HepG2 (cell line): ENCODE measurements around the gene SPTSSA. TPM values are rescaled to one million over a fixed set of nuclear protein-coding genes. Genes with fewer than 3 reads are reported as not detected.

ENCODE experiments used
- HDAC1 ChIP-seq: sonication (generic); formaldehyde crosslinking; IDR thresholded peaks from 2 replicates; pipeline ENCODE4 v1.5.1; 2020; ENCODE audit warnings: mild to moderate bottlenecking, missing genetic modification reagents
- HNRNPK ChIP-seq: fragments of 200-400 bp; formaldehyde crosslinking; IDR thresholded peaks from 2 replicates; pipeline ENCODE4 v1.6.1; 2018; ENCODE audit warnings: low read length, low read depth, moderate library complexity, mild to moderate bottlenecking; ENCODE audit not compliant: poor library complexity, severe bottlenecking
- NFE2L1 ChIP-seq: sonication (generic); formaldehyde crosslinking; IDR thresholded peaks from 2 replicates; pipeline ENCODE4 v1.4.0; 2020; ENCODE audit warnings: missing genetic modification reagents, mild to moderate bottlenecking, borderline replicate concordance
- NPAS2 ChIP-seq: sonication (generic); formaldehyde crosslinking; IDR thresholded peaks from 2 replicates; pipeline ENCODE4 v1.8.0; 2022; ENCODE audit warnings: mild to moderate bottlenecking, missing genetic modification reagents, borderline replicate concordance
- SAFB2 ChIP-seq: sonication (generic); formaldehyde crosslinking; IDR thresholded peaks from 2 replicates; pipeline ENCODE4 v1.5.1; 2020; ENCODE audit warnings: missing genetic modification reagents, low read depth, mild to moderate bottlenecking, borderline replicate concordance
- YEATS2 ChIP-seq: sonication (generic); formaldehyde crosslinking; IDR thresholded peaks from 2 replicates; pipeline ENCODE4 v1.4.0; 2020; ENCODE audit warnings: missing genetic modification reagents, borderline replicate concordance
- ZFP36L2 ChIP-seq: sonication (generic); formaldehyde crosslinking; IDR thresholded peaks from 2 replicates; pipeline ENCODE4 v1.4.0; 2020; ENCODE audit warnings: missing genetic modification reagents
- ZMYM2 ChIP-seq: sonication (generic); formaldehyde crosslinking; IDR thresholded peaks from 2 replicates; pipeline ENCODE4 v1.8.0; 2022; ENCODE audit warnings: mild to moderate bottlenecking, missing genetic modification reagents
- ZNF230 ChIP-seq: sonication (generic); formaldehyde crosslinking; IDR thresholded peaks from 2 replicates; pipeline ENCODE4 v1.4.0; 2020; ENCODE audit warnings: mild to moderate bottlenecking, missing genetic modification reagents
- ZNF30 ChIP-seq: sonication (generic); formaldehyde crosslinking; IDR thresholded peaks from 2 replicates; pipeline ENCODE4 v1.5.0; 2020; ENCODE audit warnings: mild to moderate bottlenecking, missing genetic modification reagents
- ZNF75D ChIP-seq: sonication (generic); formaldehyde crosslinking; IDR thresholded peaks from 2 replicates; pipeline ENCODE4 v1.8.1; 2023; ENCODE audit warnings: missing genetic modification reagents, mild to moderate bottlenecking, borderline replicate concordance
- ZNF776 ChIP-seq: sonication (generic); formaldehyde crosslinking; IDR thresholded peaks from 2 replicates; pipeline ENCODE4 v1.4.0; 2020; ENCODE audit warnings: mild to moderate bottlenecking, missing genetic modification reagents
- polyA plus RNA-seq, 8 experiments: library from polyadenylated mRNA; depleted of rRNA in 3 of 8; stranded (reverse) in 7 of 8; unstranded in 1 of 8; fragments of >200 nt; fragmentation: Illumina TruSeq in 4 of 8; extraction: Trizol in 4 of 8; gene quantifications; 2 replicates each; pipeline versions ENCODE4 v1.2.1 to v1.2.3, GENCODE V29; 2011 to 2016; ENCODE audit warnings: low read depth in 4 of 8, missing spikeins in 1 of 8, mixed read lengths in 1 of 8; ENCODE audit not compliant: insufficient read depth in 1 of 8
- total RNA-seq, 5 experiments: library from RNA; depleted of rRNA; stranded (reverse); fragments of >200 nt; fragmentation: Illumina TruSeq; extraction: Trizol; gene quantifications; 2 replicates each; pipeline ENCODE4 v1.2.3, GENCODE V29; 2016; ENCODE audit warnings: low read depth in 1 of 5
- TF ChIP-seq, protein P1 (sequence below): sonication (generic); formaldehyde crosslinking; IDR thresholded peaks from 2 replicates; pipeline ENCODE4 v1.5.1; 2020; ENCODE audit warnings: missing genetic modification reagents, mild to moderate bottlenecking, borderline replicate concordance
- TF ChIP-seq, protein P2 (sequence below): IDR thresholded peaks from 2 replicates; pipeline ENCODE4 v1.6.1; 2018; ENCODE audit warnings: missing genetic modification reagents
- TF ChIP-seq, protein P3 (sequence below): sonication (generic); formaldehyde crosslinking; IDR thresholded peaks from 2 replicates; pipeline ENCODE4 v1.5.0; 2020; ENCODE audit warnings: mild to moderate bottlenecking, low read depth, missing genetic modification reagents, borderline replicate concordance
- TF ChIP-seq, protein P4 (sequence below): sonication (generic); formaldehyde crosslinking; conservative IDR thresholded peaks from 2 replicates; pipeline ENCODE4 v1.8.0; 2022; ENCODE audit warnings: mild to moderate bottlenecking, moderate library complexity, missing genetic modification reagents
- TF ChIP-seq, protein P5 (sequence below): sonication (generic); formaldehyde crosslinking; IDR thresholded peaks from 2 replicates; pipeline ENCODE4 v1.8.0; 2023; ENCODE audit warnings: mild to moderate bottlenecking, missing genetic modification reagents
- TF ChIP-seq, protein P6 (sequence below): sonication (generic); formaldehyde crosslinking; IDR thresholded peaks from 2 replicates; pipeline ENCODE4 v1.9.0; 2022; ENCODE audit warnings: missing genetic modification reagents, mild to moderate bottlenecking, borderline replicate concordance
- TF ChIP-seq, protein P7 (sequence below): sonication (generic); formaldehyde crosslinking; IDR thresholded peaks from 2 replicates; pipeline ENCODE4 v1.4.0; 2020; ENCODE audit warnings: missing genetic modification reagents, low read depth, mild to moderate bottlenecking, borderline replicate concordance

The SPTSSA gene
- total and polyA plus RNA-seq, 2 of the 13 experiments (the other 11 are each of a cell fraction or from before 2014, with no cell fraction given), result 19.1 to 86.1 TPM

DNA sequence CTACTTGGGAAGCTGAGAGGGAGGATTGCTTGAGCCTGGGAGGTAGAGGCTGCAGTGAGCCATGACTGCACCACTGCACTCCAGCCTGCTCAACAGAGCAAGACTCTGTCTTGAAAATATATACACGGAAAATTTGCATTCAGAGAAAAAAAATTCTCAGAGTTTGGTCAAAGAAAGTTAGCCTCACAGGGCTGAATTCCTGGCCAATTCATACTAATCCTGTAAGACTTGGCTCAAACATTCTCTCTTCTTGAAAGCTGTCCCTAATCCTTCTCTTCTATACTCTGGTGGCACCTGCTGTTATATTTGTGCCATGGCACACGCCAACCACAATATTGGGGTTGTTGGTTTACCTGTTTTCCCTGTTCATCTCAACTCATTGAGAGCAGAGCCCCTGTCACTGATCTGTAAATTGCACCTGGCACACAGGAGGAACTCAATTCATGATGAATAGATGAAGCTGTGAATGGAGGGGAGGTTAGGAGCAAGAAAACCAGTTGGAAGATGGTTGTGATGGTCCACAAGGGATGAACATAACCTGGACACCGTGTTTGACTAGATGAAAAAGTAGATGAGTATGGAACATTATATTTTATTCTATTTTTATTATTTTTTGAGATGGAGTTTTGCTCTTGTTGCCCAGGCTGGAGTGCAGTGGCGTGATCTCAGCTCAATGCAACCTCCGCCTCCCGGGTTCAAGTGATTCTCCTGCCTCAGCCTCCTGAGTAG lies 36.8 kb upstream of the SPTSSA start (continued):
- TF ChIP-seq, protein P1, sequence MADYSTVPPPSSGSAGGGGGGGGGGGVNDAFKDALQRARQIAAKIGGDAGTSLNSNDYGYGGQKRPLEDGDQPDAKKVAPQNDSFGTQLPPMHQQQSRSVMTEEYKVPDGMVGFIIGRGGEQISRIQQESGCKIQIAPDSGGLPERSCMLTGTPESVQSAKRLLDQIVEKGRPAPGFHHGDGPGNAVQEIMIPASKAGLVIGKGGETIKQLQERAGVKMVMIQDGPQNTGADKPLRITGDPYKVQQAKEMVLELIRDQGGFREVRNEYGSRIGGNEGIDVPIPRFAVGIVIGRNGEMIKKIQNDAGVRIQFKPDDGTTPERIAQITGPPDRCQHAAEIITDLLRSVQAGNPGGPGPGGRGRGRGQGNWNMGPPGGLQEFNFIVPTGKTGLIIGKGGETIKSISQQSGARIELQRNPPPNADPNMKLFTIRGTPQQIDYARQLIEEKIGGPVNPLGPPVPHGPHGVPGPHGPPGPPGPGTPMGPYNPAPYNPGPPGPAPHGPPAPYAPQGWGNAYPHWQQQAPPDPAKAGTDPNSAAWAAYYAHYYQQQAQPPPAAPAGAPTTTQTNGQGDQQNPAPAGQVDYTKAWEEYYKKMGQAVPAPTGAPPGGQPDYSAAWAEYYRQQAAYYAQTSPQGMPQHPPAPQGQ, result no peak
- TF ChIP-seq ZNF230 (CRISPR knock-in tag) (no peak), ZFP36L2 (CRISPR knock-in tag) (0 out of 2 replicates have a peak, but pooled peaks have one; percentile 44), HNRNPK (no peak), ZNF776 (CRISPR knock-in tag) (no peak), YEATS2 (CRISPR knock-in tag) (peak; percentile 11; the same call in 1 of the 2 replicates), NPAS2 (no peak), ZNF75D (no peak), HDAC1 (CRISPR knock-in tag) (0 out of 2 replicates have a peak, but pooled peaks have one; percentile 35), NFE2L1 (CRISPR knock-in tag) (no peak), ZMYM2 (no peak), ZNF30 (no peak), SAFB2 (CRISPR knock-in tag) (no peak)
- TF ChIP-seq, protein P2, sequence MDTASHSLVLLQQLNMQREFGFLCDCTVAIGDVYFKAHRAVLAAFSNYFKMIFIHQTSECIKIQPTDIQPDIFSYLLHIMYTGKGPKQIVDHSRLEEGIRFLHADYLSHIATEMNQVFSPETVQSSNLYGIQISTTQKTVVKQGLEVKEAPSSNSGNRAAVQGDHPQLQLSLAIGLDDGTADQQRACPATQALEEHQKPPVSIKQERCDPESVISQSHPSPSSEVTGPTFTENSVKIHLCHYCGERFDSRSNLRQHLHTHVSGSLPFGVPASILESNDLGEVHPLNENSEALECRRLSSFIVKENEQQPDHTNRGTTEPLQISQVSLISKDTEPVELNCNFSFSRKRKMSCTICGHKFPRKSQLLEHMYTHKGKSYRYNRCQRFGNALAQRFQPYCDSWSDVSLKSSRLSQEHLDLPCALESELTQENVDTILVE (CRISPR knock-in tag), result no peak
- TF ChIP-seq, protein P3, sequence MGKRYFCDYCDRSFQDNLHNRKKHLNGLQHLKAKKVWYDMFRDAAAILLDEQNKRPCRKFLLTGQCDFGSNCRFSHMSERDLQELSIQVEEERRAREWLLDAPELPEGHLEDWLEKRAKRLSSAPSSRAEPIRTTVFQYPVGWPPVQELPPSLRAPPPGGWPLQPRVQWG (CRISPR knock-in tag), result no peak
- TF ChIP-seq, protein P4, sequence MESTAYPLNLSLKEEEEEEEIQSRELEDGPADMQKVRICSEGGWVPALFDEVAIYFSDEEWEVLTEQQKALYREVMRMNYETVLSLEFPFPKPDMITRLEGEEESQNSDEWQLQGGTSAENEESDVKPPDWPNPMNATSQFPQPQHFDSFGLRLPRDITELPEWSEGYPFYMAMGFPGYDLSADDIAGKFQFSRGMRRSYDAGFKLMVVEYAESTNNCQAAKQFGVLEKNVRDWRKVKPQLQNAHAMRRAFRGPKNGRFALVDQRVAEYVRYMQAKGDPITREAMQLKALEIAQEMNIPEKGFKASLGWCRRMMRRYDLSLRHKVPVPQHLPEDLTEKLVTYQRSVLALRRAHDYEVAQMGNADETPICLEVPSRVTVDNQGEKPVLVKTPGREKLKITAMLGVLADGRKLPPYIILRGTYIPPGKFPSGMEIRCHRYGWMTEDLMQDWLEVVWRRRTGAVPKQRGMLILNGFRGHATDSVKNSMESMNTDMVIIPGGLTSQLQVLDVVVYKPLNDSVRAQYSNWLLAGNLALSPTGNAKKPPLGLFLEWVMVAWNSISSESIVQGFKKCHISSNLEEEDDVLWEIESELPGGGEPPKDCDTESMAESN, result no peak
- TF ChIP-seq, protein P5, sequence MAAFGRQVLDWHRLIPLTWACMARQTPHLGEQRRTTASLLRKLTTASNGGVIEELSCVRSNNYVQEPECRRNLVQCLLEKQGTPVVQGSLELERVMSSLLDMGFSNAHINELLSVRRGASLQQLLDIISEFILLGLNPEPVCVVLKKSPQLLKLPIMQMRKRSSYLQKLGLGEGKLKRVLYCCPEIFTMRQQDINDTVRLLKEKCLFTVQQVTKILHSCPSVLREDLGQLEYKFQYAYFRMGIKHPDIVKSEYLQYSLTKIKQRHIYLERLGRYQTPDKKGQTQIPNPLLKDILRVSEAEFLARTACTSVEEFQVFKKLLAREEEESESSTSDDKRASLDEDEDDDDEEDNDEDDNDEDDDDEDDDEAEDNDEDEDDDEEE (CRISPR knock-in tag), result no peak
- TF ChIP-seq, protein P6, sequence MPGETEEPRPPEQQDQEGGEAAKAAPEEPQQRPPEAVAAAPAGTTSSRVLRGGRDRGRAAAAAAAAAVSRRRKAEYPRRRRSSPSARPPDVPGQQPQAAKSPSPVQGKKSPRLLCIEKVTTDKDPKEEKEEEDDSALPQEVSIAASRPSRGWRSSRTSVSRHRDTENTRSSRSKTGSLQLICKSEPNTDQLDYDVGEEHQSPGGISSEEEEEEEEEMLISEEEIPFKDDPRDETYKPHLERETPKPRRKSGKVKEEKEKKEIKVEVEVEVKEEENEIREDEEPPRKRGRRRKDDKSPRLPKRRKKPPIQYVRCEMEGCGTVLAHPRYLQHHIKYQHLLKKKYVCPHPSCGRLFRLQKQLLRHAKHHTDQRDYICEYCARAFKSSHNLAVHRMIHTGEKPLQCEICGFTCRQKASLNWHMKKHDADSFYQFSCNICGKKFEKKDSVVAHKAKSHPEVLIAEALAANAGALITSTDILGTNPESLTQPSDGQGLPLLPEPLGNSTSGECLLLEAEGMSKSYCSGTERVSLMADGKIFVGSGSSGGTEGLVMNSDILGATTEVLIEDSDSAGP (CRISPR knock-in tag), result no peak
- TF ChIP-seq, protein P7, sequence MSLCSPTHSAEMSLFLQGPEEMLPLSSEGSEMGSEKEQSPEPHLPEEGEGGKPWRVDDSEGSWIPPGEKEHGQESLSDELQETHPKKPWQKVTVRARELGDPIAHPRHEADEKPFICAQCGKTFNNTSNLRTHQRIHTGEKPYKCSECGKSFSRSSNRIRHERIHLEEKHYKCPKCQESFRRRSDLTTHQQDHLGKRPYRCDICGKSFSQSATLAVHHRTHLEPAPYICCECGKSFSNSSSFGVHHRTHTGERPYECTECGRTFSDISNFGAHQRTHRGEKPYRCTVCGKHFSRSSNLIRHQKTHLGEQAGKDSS (CRISPR knock-in tag), result no peak
